ENCODE results near the gene C1QTNF1.

GRCh38 chr17:79062691-79063090 lies 38.7 kb downstream of the C1QTNF1 start:
- no peak for TF ChIP-seq CTCF (IDR thresholded peaks at IDR 0.05)
- TF ChIP-seq RAD21 (IDR thresholded peaks at IDR 0.05; ENCODE audit: low read length), result no peak
- no peak for TF ChIP-seq FOXM1 (IDR thresholded peaks at IDR 0.05; ENCODE audit: low read depth)
- no peak for TF ChIP-seq EZH2phosphoT487 (IDR thresholded peaks at IDR 0.05; ENCODE audit: borderline replicate concordance, low read depth)
- no peak for TF ChIP-seq REST (IDR thresholded peaks at IDR 0.05; ENCODE audit: low read depth, low read length)
- TF ChIP-seq EP300 (IDR thresholded peaks at IDR 0.05; ENCODE audit: borderline replicate concordance in 1 of 2, low read depth in 1 of 2, low read length in 1 of 2), result no peak
- no peak for TF ChIP-seq SMC3 (IDR thresholded peaks at IDR 0.05; ENCODE audit: low read depth, low read length)
- TF ChIP-seq POLR2AphosphoS5 (IDR thresholded peaks at IDR 0.05; ENCODE audit: low read depth, low read length), result no peak
- TF ChIP-seq USF1 (IDR thresholded peaks at IDR 0.05; ENCODE audit: borderline replicate concordance, low read depth), result no peak
- no peak for TF ChIP-seq IRF3 (IDR thresholded peaks at IDR 0.05; ENCODE audit: low read depth, low read length)
- no peak for TF ChIP-seq RFX5 (IDR thresholded peaks at IDR 0.05; ENCODE audit: low read length)

All from SK-N-SH (cell line).